Measurements from ENCODE around the gene STEAP3. TPM values are rescaled to one million over a fixed set of nuclear protein-coding genes. Genes with fewer than 3 reads are reported as not detected.

STEAP3 gene
- total RNA-seq, 1 donor from 2014 or later, result under 0.01 TPM

GRCh38 chr2:119245076-119245840 is 21.6 kb downstream of the STEAP3 start:
- no peak for FAIRE-seq
- no peak for DNase-seq (ENCODE audit: low spot score in 2 of 2)

DNA sequence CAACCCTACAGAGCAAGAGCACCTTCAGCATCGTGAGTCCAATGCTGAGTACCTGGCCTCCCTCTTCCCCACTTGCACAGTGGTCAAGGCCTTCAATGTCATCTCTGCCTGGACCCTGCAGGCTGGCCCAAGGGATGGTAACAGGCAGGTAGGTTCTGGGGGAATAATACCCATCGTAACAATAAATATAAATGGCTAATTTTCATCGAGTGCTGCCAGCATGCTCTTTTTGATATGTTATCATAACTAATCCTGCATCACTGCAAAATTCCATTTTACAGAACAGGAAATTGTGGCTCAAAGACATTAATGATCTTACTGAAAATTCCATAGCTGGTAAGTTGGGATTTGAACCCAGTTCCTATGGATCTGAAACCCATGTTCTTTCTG is 22.2 kb downstream of the STEAP3 start:
- FAIRE-seq (no peak), DNase-seq (ENCODE audit: low spot score in 2 of 2) (no peak)

- DNase-seq (ENCODE audit: low spot score in 2 of 2) (no peak), FAIRE-seq (no peak)
Measured at GRCh38 chr2:119246884-119247843, 23.5 kb downstream of the STEAP3 start.

DNA sequence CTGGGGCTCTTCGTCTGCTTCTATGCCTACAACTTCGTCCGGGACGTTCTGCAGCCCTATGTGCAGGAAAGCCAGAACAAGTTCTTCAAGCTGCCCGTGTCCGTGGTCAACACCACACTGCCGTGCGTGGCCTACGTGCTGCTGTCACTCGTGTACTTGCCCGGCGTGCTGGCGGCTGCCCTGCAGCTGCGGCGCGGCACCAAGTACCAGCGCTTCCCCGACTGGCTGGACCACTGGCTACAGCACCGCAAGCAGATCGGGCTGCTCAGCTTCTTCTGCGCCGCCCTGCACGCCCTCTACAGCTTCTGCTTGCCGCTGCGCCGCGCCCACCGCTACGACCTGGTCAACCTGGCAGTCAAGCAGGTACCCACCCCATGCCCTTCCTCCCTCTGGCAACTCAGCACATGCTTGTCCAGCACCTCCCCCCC is 24.2 kb downstream of the STEAP3 start:
- no peak for DNase-seq (ENCODE audit: low spot score in 2 of 2)
- no peak for FAIRE-seq

- FAIRE-seq (no peak), DNase-seq (ENCODE audit: low spot score in 2 of 2) (peak in 1 of 2 donors; percentile 42)
Measured at GRCh38 chr2:119248311-119248710, 24.7 kb downstream of the STEAP3 start.

DNA sequence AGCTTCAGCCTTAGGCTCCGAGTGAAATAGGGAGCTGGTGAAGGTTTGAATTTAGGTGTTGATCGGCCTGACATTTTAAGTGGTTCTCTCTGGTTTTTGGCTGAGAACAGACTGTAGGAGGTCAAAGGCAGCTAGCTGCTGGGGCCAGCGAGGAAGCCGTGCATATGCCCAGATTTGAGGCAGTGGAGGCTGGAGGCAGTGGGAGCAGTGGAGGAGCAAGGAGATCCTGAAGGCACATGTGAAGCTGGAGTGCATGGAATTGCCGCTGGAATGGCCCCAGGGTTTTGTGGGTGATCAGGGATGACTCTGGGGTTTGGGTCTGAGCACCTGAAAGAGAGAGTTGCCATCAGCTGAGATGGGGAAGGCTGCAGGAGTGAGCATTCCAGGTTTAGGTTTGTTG is 25.1 kb downstream of the STEAP3 start:
- no peak for DNase-seq (ENCODE audit: low spot score in 2 of 2)
- no peak for FAIRE-seq

GRCh38 chr2:119249311-119249710 is 25.7 kb downstream of the STEAP3 start:
- DNase-seq (ENCODE audit: low spot score in 2 of 2) (no peak), FAIRE-seq (no peak)

DNA sequence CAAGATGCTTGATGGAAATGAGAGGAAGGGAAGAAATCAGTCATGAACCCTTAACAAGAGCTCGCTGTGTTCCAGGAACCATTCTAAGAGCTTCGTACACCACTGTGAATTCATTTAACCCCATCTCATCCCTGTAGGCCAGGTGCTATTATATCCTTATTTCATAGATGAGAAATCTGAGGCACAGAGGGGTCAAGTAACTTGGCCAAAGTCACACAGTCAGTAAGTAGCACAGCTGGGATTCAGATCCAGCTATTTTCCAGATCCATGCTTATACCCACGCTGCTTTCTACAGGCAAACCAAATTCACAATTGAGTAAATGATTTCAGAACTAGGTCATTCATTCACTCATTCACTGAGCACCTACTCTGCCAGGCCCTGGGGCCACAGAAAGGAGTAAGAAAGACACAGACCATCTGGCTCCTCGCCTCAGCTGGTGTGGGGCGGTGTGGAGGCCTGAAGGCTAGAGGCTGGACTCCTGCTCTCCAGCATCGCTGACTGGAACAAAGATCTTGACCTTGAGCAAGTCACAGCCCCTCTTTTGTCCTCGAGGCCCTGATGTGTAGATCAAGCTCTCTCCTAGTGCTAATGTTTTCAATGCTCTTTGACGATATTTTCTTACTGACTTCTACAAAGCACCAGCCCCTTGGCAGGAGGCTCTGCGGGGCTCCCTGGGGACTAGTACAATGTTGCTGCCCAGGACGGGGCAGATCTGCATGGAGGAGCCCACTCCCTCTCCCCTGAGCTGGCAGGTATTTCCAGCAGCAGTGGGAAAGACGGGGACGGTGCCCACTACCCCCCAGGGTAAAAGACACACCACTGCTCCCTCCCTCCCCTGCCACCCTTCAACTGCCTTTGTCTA is 26.5 kb downstream of the STEAP3 start:
- DNase-seq (ENCODE audit: low spot score in 2 of 2), result no peak
- no peak for FAIRE-seq

- FAIRE-seq (no peak), DNase-seq (ENCODE audit: low spot score in 2 of 2) (no peak)
Measured at GRCh38 chr2:119250718-119251290, 27.2 kb downstream of the STEAP3 start.

- no peak for FAIRE-seq
Measured at GRCh38 chr2:119251652-119252051, 28.0 kb downstream of the STEAP3 start.

GRCh38 chr2:119252186-119253113 is 28.8 kb downstream of the STEAP3 start:
- DNase-seq (ENCODE audit: low spot score in 2 of 2), result no peak
- no peak for FAIRE-seq

More at GRCh38 chr2:119251652-119252051, 28.0 kb downstream of the STEAP3 start:
- DNase-seq (ENCODE audit: low spot score in 2 of 2), result no peak

- FAIRE-seq (no peak), DNase-seq (ENCODE audit: low spot score in 2 of 2) (no peak)
Measured at GRCh38 chr2:119253114-119253702, 29.6 kb downstream of the STEAP3 start.

GRCh38 chr2:119253760-119254600 is 30.3 kb downstream of the STEAP3 start:
- DNase-seq (ENCODE audit: low spot score in 2 of 2), result no peak
- FAIRE-seq, result no peak

DNA sequence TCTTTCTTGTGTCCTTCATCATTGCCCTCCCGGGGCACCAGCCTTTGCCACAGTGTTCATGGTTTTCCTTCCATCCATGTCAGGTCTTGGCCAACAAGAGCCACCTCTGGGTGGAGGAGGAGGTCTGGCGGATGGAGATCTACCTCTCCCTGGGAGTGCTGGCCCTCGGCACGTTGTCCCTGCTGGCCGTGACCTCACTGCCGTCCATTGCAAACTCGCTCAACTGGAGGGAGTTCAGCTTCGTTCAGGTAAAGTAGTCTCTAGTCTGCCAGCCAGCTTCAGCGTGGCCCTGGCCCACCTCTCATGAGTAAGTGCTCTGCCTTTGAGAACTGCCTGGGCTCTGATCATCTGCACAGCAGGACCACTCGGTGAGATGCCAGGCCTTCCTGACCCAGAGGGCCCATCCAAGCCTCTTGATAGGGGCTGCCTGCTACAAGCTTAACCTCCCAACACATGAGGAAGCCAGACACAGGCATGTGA is 31.0 kb downstream of the STEAP3 start:
- DNase-seq (ENCODE audit: low spot score in 2 of 2) (no peak), FAIRE-seq (no peak)

DNA sequence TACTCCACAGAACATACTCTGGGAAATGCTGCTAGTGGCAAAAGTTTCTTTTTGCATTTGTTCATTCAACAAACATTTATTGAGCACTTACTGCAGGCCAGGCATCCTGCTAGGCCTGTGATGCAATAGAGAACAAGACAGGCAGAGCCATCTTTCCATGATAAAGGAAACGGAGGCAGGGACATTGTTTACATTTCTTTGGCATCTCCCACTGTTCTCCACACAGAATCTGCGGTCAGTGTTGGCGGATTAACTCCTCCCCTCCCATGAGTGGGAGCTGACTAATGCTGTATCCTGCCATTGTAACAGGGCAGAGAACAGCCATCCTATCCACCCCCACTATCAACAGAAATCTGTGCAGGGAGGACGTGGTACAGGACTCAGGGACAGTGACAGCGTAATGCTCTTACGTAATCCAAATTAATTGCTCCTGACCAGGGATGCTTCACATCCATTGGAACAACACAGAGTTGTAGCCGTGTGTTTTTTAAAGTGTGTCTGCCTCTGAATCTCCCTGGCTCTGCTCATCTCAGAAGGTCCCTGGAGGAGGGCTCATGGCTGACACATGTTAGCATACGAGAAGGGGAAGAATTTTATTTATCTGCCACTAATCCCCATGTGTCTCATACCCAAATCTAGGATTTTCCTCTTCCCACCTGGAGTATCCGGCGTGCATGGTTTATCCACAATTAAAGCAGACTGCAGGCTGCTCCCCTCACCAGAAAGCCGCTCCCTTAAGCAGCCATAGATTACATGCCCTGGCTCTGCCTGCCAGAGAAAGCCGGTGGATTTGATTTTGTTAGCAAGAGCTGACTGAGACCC is 32.3 kb downstream of the STEAP3 start:
- DNase-seq (ENCODE audit: low spot score in 2 of 2) (no peak), FAIRE-seq (no peak)

DNA sequence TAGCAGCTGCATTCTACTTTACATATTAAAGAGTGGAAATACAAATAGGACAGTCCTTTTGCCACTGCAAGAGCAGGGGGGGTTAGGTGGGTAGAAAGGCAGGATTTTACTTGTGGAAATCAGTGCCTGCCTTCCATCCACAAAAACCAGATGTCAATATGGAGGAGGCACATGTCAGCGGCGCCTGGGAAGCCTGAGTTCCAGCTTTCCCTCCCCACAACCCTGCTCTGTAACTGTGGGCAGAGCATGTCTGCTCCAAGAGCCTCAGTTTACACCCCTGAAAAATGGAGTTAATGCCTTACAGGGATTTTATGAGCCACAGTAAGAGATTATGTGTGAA is 32.9 kb downstream of the STEAP3 start:
- FAIRE-seq, result no peak
- DNase-seq (ENCODE audit: low spot score in 2 of 2), result no peak

DNA sequence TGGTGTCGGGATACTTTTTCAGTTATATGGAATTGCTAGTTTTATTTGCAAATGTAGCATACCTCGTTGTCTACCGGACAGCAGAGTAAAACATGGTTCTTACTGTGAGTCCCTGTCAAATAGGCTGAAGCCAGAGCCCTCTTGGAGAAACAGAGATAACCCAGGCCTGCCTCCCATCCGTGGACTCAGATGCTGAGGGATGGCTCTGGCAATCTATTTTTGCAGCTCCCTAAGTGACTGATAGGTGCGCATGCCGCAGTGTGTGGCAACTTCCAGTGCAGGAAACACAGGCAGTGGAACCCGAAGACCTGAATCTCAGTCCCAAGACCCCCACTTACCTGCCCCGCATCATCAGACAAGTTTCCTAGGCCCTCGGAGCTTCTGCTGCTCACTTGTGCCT is 33.6 kb downstream of the STEAP3 start:
- DNase-seq (ENCODE audit: low spot score in 2 of 2), result no peak
- FAIRE-seq, result no peak
